Ectodermal cell (in vitro differentiated cells): Measurements from ENCODE around the gene SLC30A5.
"Not testable (repeated sequence)": the region's sequence is repeated elsewhere in the genome, so short reads cannot be mapped to it uniquely, and the experiment has no call there.

Source experiments
- H3K27ac ChIP-seq: 2 replicates; pipeline ENCODE4 v1.7.0; 2013; ENCODE audit warnings: mild to moderate bottlenecking, low read depth, low read length; ENCODE audit not compliant: insufficient read depth, poor library complexity, severe bottlenecking
- H3K27me3 ChIP-seq: 2 replicates; pipeline ENCODE4 v1.7.0; 2013; ENCODE audit warnings: mild to moderate bottlenecking, low read length; ENCODE audit not compliant: insufficient read depth, control insufficient read depth, poor library complexity, severe bottlenecking
- H3K36me3 ChIP-seq: one replicate; pipeline ENCODE4 v1.7.0; 2013; ENCODE audit warnings: low read length; ENCODE audit not compliant: control insufficient read depth, insufficient read depth
- H3K4me1 ChIP-seq: one replicate; pipeline ENCODE4 v1.7.0; 2013; ENCODE audit warnings: low read length; ENCODE audit not compliant: control insufficient read depth, insufficient read depth
- H3K4me3 ChIP-seq: 2 replicates; pipeline ENCODE4 v1.7.0; 2013; ENCODE audit warnings: low read depth, low read length, control low read depth; ENCODE audit not compliant: insufficient read depth
- H3K9me3 ChIP-seq: 2 replicates; pipeline ENCODE4 v1.7.0; 2013; ENCODE audit warnings: mild to moderate bottlenecking, low read length, moderate library complexity; ENCODE audit not compliant: control insufficient read depth
- WGBS, 2 experiments: methylation state at CpG; one replicate each; pipeline ENCODE4 v1.1.7; 2013; ENCODE audit warnings: missing lambda C conversion rate in 2 of 2; 5-methylcytosine and 5-hydroxymethylcytosine counted together

Gene SLC30A5

GRCh38 chr5:69134126-69134525, 40.3 kb downstream of the SLC30A5 start:
- H3K36me3 ChIP-seq: no peaks in the 10 kb centered on the region
- 80 to 84% methylated on average over 7 of the region's 7 CpGs for WGBS, 2 experiments
- no peak overlapping the region for H3K4me3 ChIP-seq
- H3K27me3 ChIP-seq: no peaks in the 10 kb centered on the region
- no peaks in the 10 kb centered on the region for H3K4me1 ChIP-seq
- no peaks in the 10 kb centered on the region for H3K9me3 ChIP-seq
- no peak overlapping the region for H3K27ac ChIP-seq

GRCh38 chr5:69136293-69136692, 42.5 kb downstream of the SLC30A5 start:
- Histone ChIP-seq H3K27ac (no peak overlapping the region), H3K4me3 (no peak overlapping the region), H3K4me1 (no peaks in the 10 kb centered on the region), H3K36me3 (no peaks in the 10 kb centered on the region), H3K9me3 (no peaks in the 10 kb centered on the region), H3K27me3 (no peaks in the 10 kb centered on the region)
- WGBS, 2 experiments: 90 to 98% methylated on average over 3 of the region's 3 CpGs

GRCh38 chr5:69137208-69137607, 43.4 kb downstream of the SLC30A5 start:
- H3K36me3 ChIP-seq, H3K27me3 ChIP-seq, H3K4me3 ChIP-seq, H3K27ac ChIP-seq, H3K4me1 ChIP-seq, H3K9me3 ChIP-seq: not testable (repeated sequence)
- WGBS, 2 experiments: 90 to 96% methylated on average over 1 of the region's 1 CpG

GRCh38 chr5:69137807-69138206, 44.0 kb downstream of the SLC30A5 start:
- WGBS, 2 experiments: 97% methylated on average over 5 of the region's 5 CpGs
- H3K4me3 ChIP-seq: no peak overlapping the region
- no peaks in the 10 kb centered on the region for H3K36me3 ChIP-seq
- no peak overlapping the region for H3K27ac ChIP-seq
- H3K27me3 ChIP-seq: no peaks in the 10 kb centered on the region
- H3K4me1 ChIP-seq: no peaks in the 10 kb centered on the region
- H3K9me3 ChIP-seq: no peaks in the 10 kb centered on the region

GRCh38 chr5:69138766-69139165, 45.0 kb downstream of the SLC30A5 start:
- 84 to 92% methylated on average over 1 of the region's 1 CpG for WGBS, 2 experiments
- Histone ChIP-seq H3K4me1 (no peaks in the 10 kb centered on the region), H3K9me3 (no peaks in the 10 kb centered on the region), H3K27me3 (no peaks in the 10 kb centered on the region), H3K36me3 (no peaks in the 10 kb centered on the region), H3K27ac (no peak overlapping the region), H3K4me3 (no peak overlapping the region)

- WGBS, 2 experiments: 75 to 97% methylated on average over 3 to 4 of the region's 4 CpGs
- not testable (repeated sequence) for H3K4me3 ChIP-seq, H3K4me1 ChIP-seq, H3K9me3 ChIP-seq, H3K36me3 ChIP-seq, H3K27me3 ChIP-seq, H3K27ac ChIP-seq
Observed at GRCh38 chr5:69140239-69140638, 46.4 kb downstream of the SLC30A5 start.

GRCh38 chr5:69140827-69141226, 47.0 kb downstream of the SLC30A5 start:
- Histone ChIP-seq H3K4me3 (no peak overlapping the region), H3K36me3 (no peaks in the 10 kb centered on the region), H3K4me1 (no peaks in the 10 kb centered on the region), H3K9me3 (no peaks in the 10 kb centered on the region), H3K27ac (no peak overlapping the region), H3K27me3 (no peaks in the 10 kb centered on the region)
- WGBS, 2 experiments: 73 to 95% methylated on average over 1 of the region's 1 CpG

GRCh38 chr5:69148576-69148975, 54.8 kb downstream of the SLC30A5 start:
- H3K9me3 ChIP-seq, H3K4me3 ChIP-seq, H3K4me1 ChIP-seq, H3K27ac ChIP-seq, H3K27me3 ChIP-seq, H3K36me3 ChIP-seq: not testable (repeated sequence)
- WGBS, 2 experiments: 93 to 95% methylated on average over 7 of the region's 7 CpGs

GRCh38 chr5:69148981-69149675, 55.3 kb downstream of the SLC30A5 start:
- H3K4me3 ChIP-seq: no peak overlapping the region

GRCh38 chr5:69149676-69150010, 55.8 kb downstream of the SLC30A5 start:
- WGBS, 2 experiments: 91 to 94% methylated on average over 5 of the region's 5 CpGs
- Histone ChIP-seq H3K27ac (no peak overlapping the region), H3K4me1 (no peaks in the 10 kb centered on the region), H3K9me3 (no peaks in the 10 kb centered on the region), H3K27me3 (no peaks in the 10 kb centered on the region), H3K4me3 (no peak overlapping the region), H3K36me3 (no peaks in the 10 kb centered on the region)

More at GRCh38 chr5:69148981-69149675, 55.3 kb downstream of the SLC30A5 start:
- Histone ChIP-seq H3K9me3 (no peaks in the 10 kb centered on the region), H3K27me3 (no peaks in the 10 kb centered on the region), H3K4me1 (no peaks in the 10 kb centered on the region), H3K27ac (no peak overlapping the region), H3K36me3 (no peaks in the 10 kb centered on the region)
- WGBS, 2 experiments: 90 to 93% methylated on average over 2 of the region's 2 CpGs

- Histone ChIP-seq H3K4me3 (no peak overlapping the region), H3K36me3 (no peaks in the 10 kb centered on the region), H3K27me3 (no peaks in the 10 kb centered on the region), H3K9me3 (no peaks in the 10 kb centered on the region), H3K27ac (no peak overlapping the region), H3K4me1 (no peaks in the 10 kb centered on the region)
- 93 to 94% methylated on average over 3 of the region's 3 CpGs for WGBS, 2 experiments
Observed at GRCh38 chr5:69152731-69153130, 58.9 kb downstream of the SLC30A5 start.
